Measurements from ENCODE around the gene PARD3B.

The PARD3B gene

GRCh38 chr2:205636549-205637319, 1091.5 kb downstream of the PARD3B start:
- in situ Hi-C loops (cut with MboI; ENCODE audit: low sequenced_read_pairs, unreplicated experiment) = no loop called here
- DNase-seq (ENCODE audit: low spot score) = no peak
- TF ChIP-seq CTCF (IDR thresholded peaks at IDR 0.05; ENCODE audit: borderline replicate concordance, control extremely low read depth, extremely low read depth, insufficient read depth, missing control alignments) = no peak

- in situ Hi-C loops (cut with MboI; ENCODE audit: low sequenced_read_pairs, unreplicated experiment) = no loop called here
- DNase-seq (ENCODE audit: low spot score) = no peak
- TF ChIP-seq CTCF (IDR thresholded peaks at IDR 0.05; ENCODE audit: borderline replicate concordance, control extremely low read depth, extremely low read depth, insufficient read depth, missing control alignments) = no peak
Observed at GRCh38 chr2:205637320-205637602, 1092.0 kb downstream of the PARD3B start.

- in situ Hi-C loops (cut with MboI; ENCODE audit: low sequenced_read_pairs, unreplicated experiment) = no loop called here
- TF ChIP-seq CTCF (IDR thresholded peaks at IDR 0.05; ENCODE audit: borderline replicate concordance, control extremely low read depth, extremely low read depth, insufficient read depth, missing control alignments) = no peak
- no peak for DNase-seq (ENCODE audit: low spot score)
Observed at GRCh38 chr2:205637779-205638503, 1092.7 kb downstream of the PARD3B start.

- no peak for TF ChIP-seq CTCF (IDR thresholded peaks at IDR 0.05; ENCODE audit: borderline replicate concordance, control extremely low read depth, extremely low read depth, insufficient read depth, missing control alignments)
- no peak for DNase-seq (ENCODE audit: low spot score)
Observed at GRCh38 chr2:205640716-205641115, 1095.4 kb downstream of the PARD3B start.

GRCh38 chr2:205642599-205643356, 1097.5 kb downstream of the PARD3B start:
- TF ChIP-seq CTCF (IDR thresholded peaks at IDR 0.05; ENCODE audit: borderline replicate concordance, control extremely low read depth, extremely low read depth, insufficient read depth, missing control alignments) = no peak

More at GRCh38 chr2:205640716-205641115, 1095.4 kb downstream of the PARD3B start:
- in situ Hi-C loops (cut with MboI; ENCODE audit: low sequenced_read_pairs, unreplicated experiment) = no loop called here

GRCh38 chr2:205643391-205643885, 1098.2 kb downstream of the PARD3B start:
- no peak for DNase-seq (ENCODE audit: low spot score)
- in situ Hi-C loops (cut with MboI; ENCODE audit: low sequenced_read_pairs, unreplicated experiment) = no loop called here
- TF ChIP-seq CTCF (IDR thresholded peaks at IDR 0.05; ENCODE audit: borderline replicate concordance, control extremely low read depth, extremely low read depth, insufficient read depth, missing control alignments) = no peak

More at GRCh38 chr2:205642599-205643356, 1097.5 kb downstream of the PARD3B start:
- DNase-seq (ENCODE audit: low spot score) = no peak
- in situ Hi-C loops (cut with MboI; ENCODE audit: low sequenced_read_pairs, unreplicated experiment) = no loop called here

All from GM13976 (cell line).